Liver (tissue), 9 donors: ENCODE measurements around the gene RASAL2. TPM values are rescaled to one million over a fixed set of nuclear protein-coding genes. Genes with fewer than 3 reads are reported as not detected.

Experiments
- DNase-seq: peaks from one replicate; pipeline ENCODE4 v3.0.0-alpha.2; 2017; ENCODE audit warnings: low spot score
- H3K27ac ChIP-seq, 2 donors: one replicate each; pipeline ENCODE4 v1.7.0; 2013; ENCODE audit warnings: inconsistent platforms in 2 of 2, low read length in 2 of 2, control low read depth in 1 of 2, low read depth in 1 of 2, mild to moderate bottlenecking in 1 of 2
- H3K27me3 ChIP-seq, 4 donors: one replicate each; pipeline versions ENCODE4 v1.6.1 to v1.7.0; 2013; ENCODE audit warnings: low read length in 3 of 4, inconsistent platforms in 1 of 4, mild to moderate bottlenecking in 1 of 4, moderate library complexity in 1 of 4; ENCODE audit not compliant: control insufficient read depth in 4 of 4, insufficient read depth in 4 of 4
- H3K36me3 ChIP-seq, 4 donors: one replicate each; pipeline versions ENCODE4 v1.6.1 to v1.7.0; 2013; ENCODE audit warnings: low read length in 3 of 4, mild to moderate bottlenecking in 3 of 4, low read depth in 1 of 4, moderate library complexity in 1 of 4; ENCODE audit not compliant: control insufficient read depth in 4 of 4, insufficient read depth in 3 of 4
- H3K4me1 ChIP-seq, 4 donors: one replicate each; pipeline versions ENCODE4 v1.6.1 to v1.7.0; 2013; ENCODE audit warnings: low read length in 3 of 4, mild to moderate bottlenecking in 3 of 4, moderate library complexity in 1 of 4; ENCODE audit not compliant: control insufficient read depth in 4 of 4, insufficient read depth in 4 of 4
- H3K4me3 ChIP-seq, 3 donors: one replicate each; pipeline versions ENCODE4 v1.6.1 to v1.7.0; 2013; ENCODE audit warnings: low read length in 3 of 3, control low read depth in 1 of 3, low read depth in 1 of 3, mild to moderate bottlenecking in 1 of 3
- H3K9ac ChIP-seq, 2 donors: one replicate each; pipeline ENCODE4 v1.7.0; 2013; ENCODE audit warnings: low read length in 2 of 2, mild to moderate bottlenecking in 2 of 2, moderate library complexity in 2 of 2, control low read depth in 1 of 2, low read depth in 1 of 2
- H3K9me3 ChIP-seq, 4 donors: one replicate each; pipeline versions ENCODE4 v1.6.1 to v1.7.0; 2013; ENCODE audit warnings: low read length in 3 of 4; ENCODE audit not compliant: control insufficient read depth in 4 of 4
- EGR1 ChIP-seq, 2 donors: IDR thresholded peaks; 2 replicates each; pipeline ENCODE4 v1.6.1; 2016 to 2018; ENCODE audit warnings: antibody characterized with exemption in 2 of 2, low read depth in 2 of 2
- FOXA1 ChIP-seq: IDR thresholded peaks from 2 replicates; pipeline ENCODE4 v1.6.1; 2016; ENCODE audit warnings: antibody characterized with exemption
- FOXA2 ChIP-seq: IDR thresholded peaks from 2 replicates; pipeline ENCODE4 v1.6.1; 2016; ENCODE audit warnings: antibody characterized with exemption
- GABPA ChIP-seq, 2 donors: IDR thresholded peaks in 1 of 2; conservative IDR thresholded peaks in 1 of 2; 2 replicates each; pipeline ENCODE4 v1.6.1; 2016; ENCODE audit warnings: antibody characterized with exemption in 2 of 2, mild to moderate bottlenecking in 1 of 2, moderate library complexity in 1 of 2
- HNF4A ChIP-seq, 2 donors: conservative IDR thresholded peaks; 2 replicates each; pipeline ENCODE4 v1.6.1; 2016; ENCODE audit warnings: antibody characterized with exemption in 2 of 2, mild to moderate bottlenecking in 2 of 2
- HNF4G ChIP-seq: IDR thresholded peaks from 2 replicates; pipeline ENCODE4 v1.6.1; 2016; ENCODE audit warnings: antibody characterized with exemption
- JUND ChIP-seq, 2 donors: IDR thresholded peaks; 2 replicates each; pipeline ENCODE4 v1.6.1; 2016; ENCODE audit warnings: antibody characterized with exemption in 2 of 2
- NR2F2 ChIP-seq: IDR thresholded peaks from 2 replicates; pipeline ENCODE4 v1.6.1; 2016; ENCODE audit warnings: antibody characterized with exemption
- RAD21 ChIP-seq, 2 donors: IDR thresholded peaks; 2 replicates each; pipeline ENCODE4 v1.6.1; 2016; ENCODE audit warnings: antibody characterized with exemption in 2 of 2, mild to moderate bottlenecking in 2 of 2
- RXRA ChIP-seq, 2 donors: IDR thresholded peaks; 2 replicates each; pipeline ENCODE4 v1.6.1; 2017 to 2018; ENCODE audit warnings: antibody characterized with exemption in 2 of 2, mild to moderate bottlenecking in 1 of 2
- TAF1 ChIP-seq: conservative IDR thresholded peaks from 2 replicates; pipeline ENCODE4 v1.6.1; 2016; ENCODE audit warnings: antibody characterized with exemption, mild to moderate bottlenecking
- YY1 ChIP-seq: IDR thresholded peaks from 2 replicates; pipeline ENCODE4 v1.6.1; 2016; ENCODE audit warnings: antibody characterized with exemption, mild to moderate bottlenecking
- WGBS: extraction: QIAGEN DNeasy Blood & Tissue Kit; methylation state at CpG from one replicate; pipeline ENCODE4 v1.1.7; 2013; 5-methylcytosine and 5-hydroxymethylcytosine counted together
- polyA plus RNA-seq, 2 donors: library from polyadenylated mRNA; stranded (reverse) in 1 of 2; unstranded in 1 of 2; fragments of 200-250 nt in 1 of 2; fragments of >200 nt in 1 of 2; fragmentation: Nextera tagmentation in 1 of 2; extraction: Ambion mirVana in 1 of 2; gene quantifications; one replicate each; pipeline versions ENCODE4 v1.2.1 to v1.2.3, GENCODE V29; 2013 to 2015
- total RNA-seq, 2 donors: library from RNA; depleted of rRNA; stranded (reverse); fragments of >200 nt; gene quantifications; one replicate each; pipeline ENCODE4 v1.2.3, GENCODE V29; 2014
- TF ChIP-seq, protein P1 (sequence below): IDR thresholded peaks from 2 replicates; pipeline ENCODE4 v1.6.1; 2016; ENCODE audit warnings: antibody characterized with exemption, mild to moderate bottlenecking
- TF ChIP-seq, protein P2 (sequence below): IDR thresholded peaks from 2 replicates; pipeline ENCODE4 v1.6.1; 2016; ENCODE audit warnings: antibody characterized with exemption
- TF ChIP-seq, protein P3 (sequence below): fragments of 150-350 bp; IDR thresholded peaks from 2 replicates; pipeline ENCODE4 v1.5.1; 2017; ENCODE audit warnings: improper control_type of control experiment, low read depth, low read length; ENCODE audit not compliant: missing input control
- TF ChIP-seq, protein P4 (sequence below): IDR thresholded peaks from 2 replicates; pipeline ENCODE4 v1.6.1; 2016; ENCODE audit warnings: antibody characterized with exemption
- TF ChIP-seq, protein P5 (sequence below): IDR thresholded peaks from 2 replicates; pipeline ENCODE4 v1.6.1; 2016; ENCODE audit warnings: antibody characterized with exemption
- donor health status: healthy.
- donor health status: healthy.
- donor health status: healthy.
- donor health status: healthy.
- donor health status: healthy.

Gene RASAL2
- total and polyA plus RNA-seq, 4 donors: 1.8 to 8.1 (median 4.1) TPM

DNA sequence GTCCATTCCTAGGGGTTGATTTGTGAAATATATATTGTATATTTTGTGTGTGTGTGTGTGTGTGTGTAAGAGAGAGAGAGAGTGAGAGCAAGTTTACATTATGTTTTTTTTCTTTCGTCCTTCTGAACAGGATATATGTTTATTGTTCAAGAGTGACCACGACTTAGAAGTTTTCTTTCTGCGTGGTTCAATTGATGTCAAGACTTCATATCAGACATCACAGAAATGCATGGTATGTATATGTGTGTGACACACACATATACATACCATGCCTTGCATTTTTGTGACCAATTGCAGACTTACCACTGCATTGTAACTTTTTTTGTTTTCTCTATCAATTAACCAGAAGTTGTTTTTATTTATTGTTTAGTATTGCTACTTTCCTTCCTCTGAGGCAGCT, 2.5 kb downstream of the RASAL2 start:
- peak overlapping the region in 1 of 3 donors; percentile 20 for H3K4me3 ChIP-seq
- H3K9me3 ChIP-seq: no peaks in the 10 kb centered on the region
- no peak overlapping the region for H3K27ac ChIP-seq
- no peaks in the 10 kb centered on the region for H3K36me3 ChIP-seq
- TF ChIP-seq, protein P1, sequence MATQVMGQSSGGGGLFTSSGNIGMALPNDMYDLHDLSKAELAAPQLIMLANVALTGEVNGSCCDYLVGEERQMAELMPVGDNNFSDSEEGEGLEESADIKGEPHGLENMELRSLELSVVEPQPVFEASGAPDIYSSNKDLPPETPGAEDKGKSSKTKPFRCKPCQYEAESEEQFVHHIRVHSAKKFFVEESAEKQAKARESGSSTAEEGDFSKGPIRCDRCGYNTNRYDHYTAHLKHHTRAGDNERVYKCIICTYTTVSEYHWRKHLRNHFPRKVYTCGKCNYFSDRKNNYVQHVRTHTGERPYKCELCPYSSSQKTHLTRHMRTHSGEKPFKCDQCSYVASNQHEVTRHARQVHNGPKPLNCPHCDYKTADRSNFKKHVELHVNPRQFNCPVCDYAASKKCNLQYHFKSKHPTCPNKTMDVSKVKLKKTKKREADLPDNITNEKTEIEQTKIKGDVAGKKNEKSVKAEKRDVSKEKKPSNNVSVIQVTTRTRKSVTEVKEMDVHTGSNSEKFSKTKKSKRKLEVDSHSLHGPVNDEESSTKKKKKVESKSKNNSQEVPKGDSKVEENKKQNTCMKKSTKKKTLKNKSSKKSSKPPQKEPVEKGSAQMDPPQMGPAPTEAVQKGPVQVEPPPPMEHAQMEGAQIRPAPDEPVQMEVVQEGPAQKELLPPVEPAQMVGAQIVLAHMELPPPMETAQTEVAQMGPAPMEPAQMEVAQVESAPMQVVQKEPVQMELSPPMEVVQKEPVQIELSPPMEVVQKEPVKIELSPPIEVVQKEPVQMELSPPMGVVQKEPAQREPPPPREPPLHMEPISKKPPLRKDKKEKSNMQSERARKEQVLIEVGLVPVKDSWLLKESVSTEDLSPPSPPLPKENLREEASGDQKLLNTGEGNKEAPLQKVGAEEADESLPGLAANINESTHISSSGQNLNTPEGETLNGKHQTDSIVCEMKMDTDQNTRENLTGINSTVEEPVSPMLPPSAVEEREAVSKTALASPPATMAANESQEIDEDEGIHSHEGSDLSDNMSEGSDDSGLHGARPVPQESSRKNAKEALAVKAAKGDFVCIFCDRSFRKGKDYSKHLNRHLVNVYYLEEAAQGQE: no peak
- TF ChIP-seq YY1 (no peak), EGR1 (IDR thresholded peaks at IDR 0.05; ENCODE audit: low read depth in 2 of 2) (no peak), NR2F2 (no peak), FOXA1 (no peak), HNF4G (no peak), TAF1 (no peak), RAD21 (IDR thresholded peaks at IDR 0.05) (no peak), RXRA (IDR thresholded peaks at IDR 0.05) (no peak), GABPA (IDR thresholded peaks at IDR 0.05 in 1 of 2, conservative IDR thresholded peaks at IDR 0.05 in 1 of 2) (no peak), FOXA2 (no peak), HNF4A (conservative IDR thresholded peaks at IDR 0.05) (no peak), JUND (IDR thresholded peaks at IDR 0.05) (no peak)
- TF ChIP-seq, protein P2, sequence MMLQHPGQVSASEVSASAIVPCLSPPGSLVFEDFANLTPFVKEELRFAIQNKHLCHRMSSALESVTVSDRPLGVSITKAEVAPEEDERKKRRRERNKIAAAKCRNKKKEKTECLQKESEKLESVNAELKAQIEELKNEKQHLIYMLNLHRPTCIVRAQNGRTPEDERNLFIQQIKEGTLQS: no peak
- TF ChIP-seq, protein P3, sequence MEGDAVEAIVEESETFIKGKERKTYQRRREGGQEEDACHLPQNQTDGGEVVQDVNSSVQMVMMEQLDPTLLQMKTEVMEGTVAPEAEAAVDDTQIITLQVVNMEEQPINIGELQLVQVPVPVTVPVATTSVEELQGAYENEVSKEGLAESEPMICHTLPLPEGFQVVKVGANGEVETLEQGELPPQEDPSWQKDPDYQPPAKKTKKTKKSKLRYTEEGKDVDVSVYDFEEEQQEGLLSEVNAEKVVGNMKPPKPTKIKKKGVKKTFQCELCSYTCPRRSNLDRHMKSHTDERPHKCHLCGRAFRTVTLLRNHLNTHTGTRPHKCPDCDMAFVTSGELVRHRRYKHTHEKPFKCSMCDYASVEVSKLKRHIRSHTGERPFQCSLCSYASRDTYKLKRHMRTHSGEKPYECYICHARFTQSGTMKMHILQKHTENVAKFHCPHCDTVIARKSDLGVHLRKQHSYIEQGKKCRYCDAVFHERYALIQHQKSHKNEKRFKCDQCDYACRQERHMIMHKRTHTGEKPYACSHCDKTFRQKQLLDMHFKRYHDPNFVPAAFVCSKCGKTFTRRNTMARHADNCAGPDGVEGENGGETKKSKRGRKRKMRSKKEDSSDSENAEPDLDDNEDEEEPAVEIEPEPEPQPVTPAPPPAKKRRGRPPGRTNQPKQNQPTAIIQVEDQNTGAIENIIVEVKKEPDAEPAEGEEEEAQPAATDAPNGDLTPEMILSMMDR: no peak
- TF ChIP-seq, protein P4, sequence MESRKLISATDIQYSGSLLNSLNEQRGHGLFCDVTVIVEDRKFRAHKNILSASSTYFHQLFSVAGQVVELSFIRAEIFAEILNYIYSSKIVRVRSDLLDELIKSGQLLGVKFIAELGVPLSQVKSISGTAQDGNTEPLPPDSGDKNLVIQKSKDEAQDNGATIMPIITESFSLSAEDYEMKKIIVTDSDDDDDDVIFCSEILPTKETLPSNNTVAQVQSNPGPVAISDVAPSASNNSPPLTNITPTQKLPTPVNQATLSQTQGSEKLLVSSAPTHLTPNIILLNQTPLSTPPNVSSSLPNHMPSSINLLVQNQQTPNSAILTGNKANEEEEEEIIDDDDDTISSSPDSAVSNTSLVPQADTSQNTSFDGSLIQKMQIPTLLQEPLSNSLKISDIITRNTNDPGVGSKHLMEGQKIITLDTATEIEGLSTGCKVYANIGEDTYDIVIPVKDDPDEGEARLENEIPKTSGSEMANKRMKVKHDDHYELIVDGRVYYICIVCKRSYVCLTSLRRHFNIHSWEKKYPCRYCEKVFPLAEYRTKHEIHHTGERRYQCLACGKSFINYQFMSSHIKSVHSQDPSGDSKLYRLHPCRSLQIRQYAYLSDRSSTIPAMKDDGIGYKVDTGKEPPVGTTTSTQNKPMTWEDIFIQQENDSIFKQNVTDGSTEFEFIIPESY: no peak
- TF ChIP-seq, protein P5, sequence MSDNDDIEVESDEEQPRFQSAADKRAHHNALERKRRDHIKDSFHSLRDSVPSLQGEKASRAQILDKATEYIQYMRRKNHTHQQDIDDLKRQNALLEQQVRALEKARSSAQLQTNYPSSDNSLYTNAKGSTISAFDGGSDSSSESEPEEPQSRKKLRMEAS: no peak
- WGBS: 61% methylated on average over 3 of the region's 3 CpGs
- no peak overlapping the region for H3K9ac ChIP-seq
- no peak for DNase-seq
- no peaks in the 10 kb centered on the region for H3K27me3 ChIP-seq
- peaks cover 3 to 33% (median 22%) of the 10 kb centered on the region in 4 donors for H3K4me1 ChIP-seq
